OCI-M2 (cell line): ENCODE data around the gene LLPH.

Experiments used
- DNase-seq: peaks from one replicate; lab custom pipeline; 2025; ENCODE audit not compliant: unreplicated experiment; lab: John Stamatoyannopoulos, UW

LLPH gene

GRCh38 chr12:66103016-66103913 is 27.3 kb downstream of the LLPH start:
- no peak for DNase-seq

GRCh38 chr12:66092559-66093269 is 37.8 kb downstream of the LLPH start:
- DNase-seq: no peak

- DNase-seq: no peak
Observed at GRCh38 chr12:66090157-66090556, 40.4 kb downstream of the LLPH start.

GRCh38 chr12:66087365-66087943 is 43.1 kb downstream of the LLPH start:
- no peak for DNase-seq

GRCh38 chr12:66085998-66086397 is 44.6 kb downstream of the LLPH start:
- no peak for DNase-seq

GRCh38 chr12:66085213-66085612 is 45.3 kb downstream of the LLPH start:
- no peak for DNase-seq

- no peak for DNase-seq
Observed at GRCh38 chr12:66083766-66084165, 46.8 kb downstream of the LLPH start.

GRCh38 chr12:66082744-66083143 is 47.8 kb downstream of the LLPH start:
- DNase-seq: no peak

GRCh38 chr12:66080791-66081190 is 49.8 kb downstream of the LLPH start:
- no peak for DNase-seq

GRCh38 chr12:66077542-66077941 is 53.0 kb downstream of the LLPH start:
- no peak for DNase-seq

- no peak for DNase-seq
Observed at GRCh38 chr12:66074561-66074960, 56.0 kb downstream of the LLPH start.

GRCh38 chr12:66072566-66072965 is 58.0 kb downstream of the LLPH start:
- DNase-seq: no peak

GRCh38 chr12:66072135-66072534 is 58.4 kb downstream of the LLPH start:
- no peak for DNase-seq

- DNase-seq: no peak
Observed at GRCh38 chr12:66071549-66071948, 59.0 kb downstream of the LLPH start.

GRCh38 chr12:66070378-66071120 is 60.0 kb downstream of the LLPH start:
- no peak for DNase-seq

GRCh38 chr12:66066929-66067523 is 63.5 kb downstream of the LLPH start:
- DNase-seq: no peak
